Hepatocyte (in vitro differentiated cells): ENCODE measurements around the gene SHF. TPM values are rescaled to one million over a fixed set of nuclear protein-coding genes. Genes with fewer than 3 reads are reported as not detected.

ENCODE experiments used
- DNase-seq: peaks from one replicate; pipeline ENCODE4 v3.0.0-alpha.2; 2016; ENCODE audit warnings: low spot score
- H2AFZ ChIP-seq: fragments of 200-600 bp; sonication (generic); 2 replicates; pipeline ENCODE4 v1.6.0; 2016; ENCODE audit warnings: antibody characterized with exemption, mild to moderate bottlenecking
- H3K27ac ChIP-seq: fragments of 200-600 bp; sonication (generic); 2 replicates; pipeline ENCODE4 v1.5.1; 2016; ENCODE audit warnings: mild to moderate bottlenecking
- H3K27me3 ChIP-seq: fragments of 200-600 bp; sonication (generic); 2 replicates; pipeline ENCODE4 v1.6.1; 2016
- H3K36me3 ChIP-seq: fragments of 200-600 bp; sonication (generic); replicated peaks from 2 replicates; pipeline ENCODE4 v1.5.1; 2016; ENCODE audit warnings: low read depth; ENCODE audit not compliant: insufficient read depth
- H3K4me1 ChIP-seq: fragments of 200-600 bp; sonication (generic); 2 replicates; pipeline ENCODE4 v1.5.1; 2016; ENCODE audit warnings: mild to moderate bottlenecking, moderate library complexity; ENCODE audit not compliant: insufficient read depth
- H3K4me2 ChIP-seq: fragments of 200-600 bp; sonication (generic); 2 replicates; pipeline ENCODE4 v1.6.0; 2016
- H3K4me3 ChIP-seq: fragments of 200-600 bp; sonication (generic); 2 replicates; pipeline ENCODE4 v1.5.1; 2016; ENCODE audit warnings: mild to moderate bottlenecking
- H3K79me2 ChIP-seq: fragments of 200-600 bp; sonication (generic); 2 replicates; pipeline ENCODE4 v1.6.0; 2017; ENCODE audit warnings: mild to moderate bottlenecking
- H3K9me2 ChIP-seq: fragments of 200-600 bp; sonication (generic); replicated peaks from 2 replicates; pipeline ENCODE4 v1.6.0; 2017; ENCODE audit warnings: mild to moderate bottlenecking; ENCODE audit not compliant: insufficient read depth
- H3K9me3 ChIP-seq: fragments of 200-600 bp; sonication (generic); 2 replicates; pipeline ENCODE4 v1.5.1; 2016; ENCODE audit warnings: low read depth, mild to moderate bottlenecking
- H4K20me1 ChIP-seq: fragments of 200-600 bp; sonication (generic); 2 replicates; pipeline ENCODE4 v1.6.0; 2016; ENCODE audit warnings: mild to moderate bottlenecking; ENCODE audit not compliant: insufficient read depth, poor library complexity, severe bottlenecking
- CTCF ChIP-seq: fragments of 200-600 bp; sonication (generic); IDR thresholded peaks from 2 replicates; pipeline ENCODE4 v1.5.1; 2016; ENCODE audit warnings: antibody characterized with exemption, mild to moderate bottlenecking; ENCODE audit not compliant: poor library complexity
- EZH2 ChIP-seq: fragments of 200-600 bp; sonication (generic); IDR thresholded peaks from 2 replicates; pipeline ENCODE4 v1.6.1; 2016; ENCODE audit warnings: antibody characterized with exemption, mild to moderate bottlenecking, borderline replicate concordance
- EZH2phosphoT487 ChIP-seq: fragments of 200-600 bp; sonication (generic); IDR thresholded peaks from one replicate; pipeline ENCODE4 v1.6.1; 2018; ENCODE audit warnings: antibody characterized with exemption, mild to moderate bottlenecking, low read depth, moderate library complexity; ENCODE audit not compliant: unreplicated experiment, severe bottlenecking
- WGBS: methylation state at CpG from one replicate; pipeline ENCODE4 v1.1.6; 2016; ENCODE audit warnings: low lambda C conversion rate; ENCODE audit errors: missing lambda C conversion rate; 5-methylcytosine and 5-hydroxymethylcytosine counted together
- polyA plus RNA-seq: library from polyadenylated mRNA; unstranded; fragments of >200 nt; fragmentation: Nextera tagmentation; extraction: Ambion mirVana; gene quantifications from 2 replicates; pipeline ENCODE4 v1.2.1, GENCODE V29; 2016
- total RNA-seq: library from RNA; depleted of rRNA; stranded (reverse); fragments of >200 nt; gene quantifications from 2 replicates; pipeline ENCODE4 v1.2.3, GENCODE V29; 2014

Gene SHF
- total and polyA plus RNA-seq, 2 experiments from 2014 or later = 13.3 to 15.0 TPM

GRCh38 chr15:45221967-45222366 is 34.2 kb upstream of the SHF start:
- Histone ChIP-seq H3K9me2 (no peaks in the 10 kb centered on the region), H3K9me3 (no peaks in the 10 kb centered on the region), H3K4me3 (no peak overlapping the region), H4K20me1 (no peaks in the 10 kb centered on the region), H3K27me3 (no peaks in the 10 kb centered on the region), H3K4me1 (peaks cover 5% of the 10 kb centered on the region), H3K4me2 (no peak overlapping the region), H3K36me3 (no peaks in the 10 kb centered on the region), H3K27ac (no peak overlapping the region), H3K79me2 (no peaks in the 10 kb centered on the region), H2AFZ (no peak overlapping the region)
- no peak for TF ChIP-seq EZH2phosphoT487
- no peak for TF ChIP-seq CTCF
- no peak for TF ChIP-seq EZH2
- no peak for DNase-seq
- WGBS = 83% methylated on average over 4 of the region's 4 CpGs

- Histone ChIP-seq H3K27me3 (no peaks in the 10 kb centered on the region), H4K20me1 (no peaks in the 10 kb centered on the region), H3K9me2 (no peaks in the 10 kb centered on the region), H3K4me2 (no peak overlapping the region), H3K4me1 (peaks cover 5% of the 10 kb centered on the region), H3K27ac (no peak overlapping the region), H3K4me3 (no peak overlapping the region), H3K9me3 (no peaks in the 10 kb centered on the region), H3K79me2 (no peaks in the 10 kb centered on the region), H2AFZ (no peak overlapping the region), H3K36me3 (no peaks in the 10 kb centered on the region)
- TF ChIP-seq CTCF (no peak), EZH2phosphoT487 (no peak), EZH2 (no peak)
- 95% methylated on average over 2 of the region's 2 CpGs for WGBS
- DNase-seq = no peak
These were observed 33.4 kb upstream of the SHF start for GRCh38 chr15:45221053-45221599.

GRCh38 chr15:45212493-45212892 is 24.7 kb upstream of the SHF start:
- no peak for TF ChIP-seq EZH2phosphoT487
- no peak for TF ChIP-seq CTCF
- no peak for TF ChIP-seq EZH2
- no peaks in the 10 kb centered on the region for H3K9me3 ChIP-seq
- no peaks in the 10 kb centered on the region for H3K27me3 ChIP-seq
- no peak overlapping the region for H2AFZ ChIP-seq
- H3K4me1 ChIP-seq = no peaks in the 10 kb centered on the region
- no peaks in the 10 kb centered on the region for H4K20me1 ChIP-seq
- H3K79me2 ChIP-seq = no peaks in the 10 kb centered on the region
- H3K9me2 ChIP-seq = no peaks in the 10 kb centered on the region
- H3K4me3 ChIP-seq = no peak overlapping the region
- H3K36me3 ChIP-seq = no peaks in the 10 kb centered on the region
- H3K4me2 ChIP-seq = no peak overlapping the region
- 80% methylated on average over 1 of the region's 1 CpG for WGBS
- no peak overlapping the region for H3K27ac ChIP-seq
- no peak for DNase-seq

- Histone ChIP-seq H4K20me1 (no peaks in the 10 kb centered on the region), H3K4me2 (no peak overlapping the region), H3K9me3 (no peaks in the 10 kb centered on the region), H3K4me1 (no peaks in the 10 kb centered on the region), H3K79me2 (no peaks in the 10 kb centered on the region), H3K36me3 (no peaks in the 10 kb centered on the region), H3K9me2 (no peaks in the 10 kb centered on the region), H2AFZ (no peak overlapping the region), H3K27me3 (no peaks in the 10 kb centered on the region), H3K4me3 (no peak overlapping the region), H3K27ac (no peak overlapping the region)
- peak; percentile 85 for DNase-seq
- TF ChIP-seq EZH2 = no peak
- peak; percentile 72 for TF ChIP-seq CTCF
- TF ChIP-seq EZH2phosphoT487 = no peak
- WGBS = 6% methylated on average over 2 of the region's 2 CpGs
These were observed 17.4 kb upstream of the SHF start for GRCh38 chr15:45205192-45205591.
